Small intestine (tissue), 7 donors: Measurements from ENCODE around the gene PPM1L. TPM values are rescaled to one million over a fixed set of nuclear protein-coding genes. Genes with fewer than 3 reads are reported as not detected.

ENCODE experiments used
- DNase-seq, 2 donors: peaks; one replicate each; pipeline versions ENCODE4 v3.0.0 to v3.0.0-alpha.2; 2013
- FAIRE-seq: peaks from 2 replicates; lab custom pipeline; 2012; peaks lifted over from hg19 to GRCh38; lab: Jason Lieb, UNC
- H3K27ac ChIP-seq, 3 donors: one replicate each; pipeline ENCODE4 v1.5.1; 2013; ENCODE audit warnings: low read length in 2 of 3, mild to moderate bottlenecking in 2 of 3, control low read depth in 1 of 3, inconsistent platforms in 1 of 3, low read depth in 1 of 3, moderate library complexity in 1 of 3
- H3K27me3 ChIP-seq, 3 donors: one replicate each; pipeline ENCODE4 v1.6.1; 2013; ENCODE audit warnings: low read length in 3 of 3, inconsistent platforms in 1 of 3; ENCODE audit not compliant: control insufficient read depth in 3 of 3, insufficient read depth in 3 of 3
- H3K36me3 ChIP-seq, 3 donors: one replicate each; pipeline ENCODE4 v1.6.1; 2013; ENCODE audit warnings: low read length in 3 of 3, inconsistent platforms in 1 of 3, low read depth in 1 of 3, mild to moderate bottlenecking in 1 of 3, moderate library complexity in 1 of 3; ENCODE audit not compliant: control insufficient read depth in 3 of 3, insufficient read depth in 2 of 3
- H3K4me1 ChIP-seq, 3 donors: one replicate each; pipeline ENCODE4 v1.6.1; 2013; ENCODE audit warnings: low read length in 2 of 3, inconsistent platforms in 1 of 3, low read depth in 1 of 3, mild to moderate bottlenecking in 1 of 3, moderate library complexity in 1 of 3; ENCODE audit not compliant: control insufficient read depth in 3 of 3, insufficient read depth in 2 of 3
- H3K4me3 ChIP-seq, 3 donors: one replicate each; pipeline ENCODE4 v1.5.1; 2013; ENCODE audit warnings: low read length in 3 of 3, control low read depth in 1 of 3, inconsistent platforms in 1 of 3, low read depth in 1 of 3, mild to moderate bottlenecking in 1 of 3, moderate library complexity in 1 of 3
- H3K9me3 ChIP-seq, 2 donors: one replicate each; pipeline ENCODE4 v1.6.1; 2013; ENCODE audit warnings: low read depth in 1 of 2, low read length in 1 of 2; ENCODE audit not compliant: control insufficient read depth in 2 of 2, insufficient read depth in 1 of 2
- WGBS, 3 donors: extraction: QIAGEN DNeasy Blood & Tissue Kit; methylation state at CpG; one replicate each; pipeline ENCODE4 v1.1.7; 2013; 5-methylcytosine and 5-hydroxymethylcytosine counted together
- polyA plus RNA-seq, 4 donors: library from polyadenylated mRNA; stranded (reverse) in 3 of 4; unstranded in 1 of 4; fragments of 200-250 nt in 3 of 4; fragments of 120-200 nt in 1 of 4; gene quantifications; one replicate each; pipeline versions ENCODE4 v1.2.1 to v1.2.3, GENCODE V29; 2013
- donor health status: healthy with polysubstance abuse.
- donor health status: control.
- donor health status: control.
- donor health status: Bipolar disorder and iron deficiency.
- donor health status: healthy.

The PPM1L gene
- polyA plus RNA-seq, 4 donors, result 0.27 to 3.2 (median 1.4) TPM

DNA sequence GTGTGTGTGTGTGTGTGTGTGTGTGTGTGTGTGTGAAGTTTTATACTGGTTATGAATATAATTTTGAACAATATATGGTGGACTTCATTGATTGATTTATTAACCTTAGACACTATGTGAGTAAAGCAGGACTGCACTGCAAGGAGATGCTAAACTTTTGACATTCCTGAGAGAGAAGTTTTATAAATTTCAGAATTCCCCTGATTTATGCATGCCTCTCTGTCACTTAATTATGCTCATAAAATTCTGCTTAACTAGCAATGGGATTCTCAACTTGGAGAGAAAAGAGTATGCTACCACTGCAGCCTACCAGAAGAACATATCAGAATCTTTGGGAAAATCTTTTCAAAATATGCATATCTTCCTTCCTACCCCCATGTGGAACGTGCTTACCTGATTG is 204.5 kb downstream of the PPM1L start:
- Histone ChIP-seq H3K4me3 (no peak overlapping the region), H3K36me3 (no peaks in the 10 kb centered on the region), H3K27ac (no peak overlapping the region), H3K9me3 (no peaks in the 10 kb centered on the region), H3K4me1 (no peaks in the 10 kb centered on the region), H3K27me3 (no peaks in the 10 kb centered on the region)
- 77 to 82% (median 82%) methylated on average over 1 of the region's 1 CpG for WGBS, 3 donors
- FAIRE-seq (no peak), DNase-seq (no peak)

DNA sequence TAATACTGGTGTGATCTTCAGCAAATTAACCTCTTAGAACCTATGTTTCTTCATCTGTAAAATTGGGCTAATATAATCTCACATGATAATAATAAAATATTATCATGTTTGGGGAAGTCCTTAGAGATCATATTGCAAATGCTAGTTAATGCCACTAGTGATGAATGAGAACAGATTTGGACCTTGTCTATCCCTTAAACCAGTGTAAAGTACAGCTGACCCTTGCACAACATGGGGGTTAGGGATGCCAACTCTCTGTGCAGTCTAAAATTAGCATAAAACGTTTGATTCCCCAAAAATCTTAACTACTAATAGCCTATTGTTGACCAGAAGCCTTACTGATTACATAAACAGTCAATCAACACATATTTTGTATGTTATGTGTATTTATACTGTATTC is 207.9 kb downstream of the PPM1L start:
- Histone ChIP-seq H3K27me3 (no peaks in the 10 kb centered on the region), H3K4me3 (no peak overlapping the region), H3K36me3 (no peaks in the 10 kb centered on the region), H3K27ac (no peak overlapping the region), H3K9me3 (no peaks in the 10 kb centered on the region), H3K4me1 (no peaks in the 10 kb centered on the region)
- FAIRE-seq (no peak), DNase-seq (no peak)
- 17 to 35% (median 28%) methylated on average over 1 of the region's 1 CpG for WGBS, 3 donors

DNA sequence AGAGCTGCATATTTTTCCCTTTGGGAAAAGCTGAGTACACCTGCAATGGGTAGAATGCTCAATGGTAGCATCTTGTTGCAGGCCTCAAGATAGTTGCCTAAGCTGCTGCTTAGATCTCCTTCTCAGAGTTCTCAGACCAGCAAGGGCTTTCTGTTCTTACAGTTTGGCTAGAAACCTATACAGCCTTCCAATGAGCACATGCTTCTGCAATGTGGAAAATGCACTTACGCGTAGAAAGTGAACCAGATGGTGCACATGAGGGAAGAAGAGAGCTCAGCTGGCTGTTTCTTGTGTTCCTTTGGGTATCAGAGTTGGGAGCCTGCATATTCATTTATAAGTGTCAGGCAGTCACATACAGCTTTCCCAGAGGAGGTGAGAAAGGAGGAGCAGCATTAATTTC is 212.7 kb downstream of the PPM1L start:
- no peaks in the 10 kb centered on the region for H3K36me3 ChIP-seq
- WGBS, 3 donors, result 34 to 44% (median 42%) methylated on average over 2 of the region's 2 CpGs
- DNase-seq (no peak), FAIRE-seq (no peak)
- no peaks in the 10 kb centered on the region for H3K9me3 ChIP-seq
- H3K4me3 ChIP-seq, result no peak overlapping the region
- no peaks in the 10 kb centered on the region for H3K4me1 ChIP-seq
- no peaks in the 10 kb centered on the region for H3K27me3 ChIP-seq
- no peak overlapping the region for H3K27ac ChIP-seq

DNA sequence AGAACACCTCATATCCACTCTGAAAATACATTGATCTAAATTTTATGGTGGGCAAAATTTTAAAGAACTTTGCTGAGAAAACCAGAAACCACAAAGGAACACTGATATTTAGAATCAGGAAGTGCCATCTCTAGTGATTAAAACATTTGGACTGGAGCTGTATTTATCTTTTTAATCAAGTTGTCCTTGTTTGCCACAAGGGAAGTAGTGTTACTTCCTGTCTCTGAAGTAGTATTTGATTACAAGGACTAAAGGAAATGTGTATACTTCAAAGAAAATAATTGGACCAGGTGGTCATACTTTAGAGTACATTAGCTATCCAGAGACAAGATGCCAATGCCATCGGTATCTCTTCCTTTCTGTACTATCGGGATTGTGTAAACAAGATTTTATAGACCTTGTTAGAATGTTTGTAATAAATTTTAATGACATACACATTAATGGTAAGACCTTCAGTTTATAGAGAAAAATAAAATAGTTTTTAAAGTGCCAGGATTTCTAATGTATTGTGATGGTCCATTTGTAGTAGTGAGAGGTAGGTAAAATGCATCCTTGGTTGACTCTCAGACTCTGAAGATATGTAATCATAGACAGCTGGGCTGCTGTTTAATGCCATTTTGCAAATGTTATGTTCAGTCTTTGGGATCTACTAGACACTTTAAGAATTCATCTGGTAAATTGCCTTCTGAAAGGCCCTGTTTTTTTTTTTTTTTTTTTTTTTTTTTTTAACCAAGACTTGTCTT is 217.2 kb downstream of the PPM1L start:
- no peak overlapping the region for H3K4me3 ChIP-seq
- no peak overlapping the region for H3K27ac ChIP-seq
- 17 to 44% (median 38%) methylated on average over 2 of the region's 2 CpGs for WGBS, 3 donors

DNA sequence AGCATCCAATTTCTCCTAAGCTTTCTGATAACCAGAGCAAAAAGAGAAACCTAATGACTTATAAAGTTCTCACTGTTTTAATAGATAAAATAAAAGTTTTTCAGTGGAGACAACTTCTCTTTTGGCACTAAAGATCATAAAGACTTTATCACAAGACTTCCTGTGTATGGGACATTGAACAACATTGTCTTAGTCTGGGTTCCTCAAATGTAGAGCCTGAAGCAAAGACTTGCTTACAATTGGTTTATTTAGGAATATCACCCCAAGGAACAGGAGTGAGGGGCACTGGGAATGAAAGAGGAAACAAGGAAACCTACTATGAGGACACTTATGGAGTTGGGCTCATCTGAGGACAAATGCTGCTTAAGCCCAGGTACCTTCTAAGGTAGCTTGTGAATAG is 221.7 kb downstream of the PPM1L start:
- Histone ChIP-seq H3K9me3 (peaks cover 0 to 4% of the 10 kb centered on the region in 2 donors), H3K4me1 (no peaks in the 10 kb centered on the region), H3K27ac (no peak overlapping the region), H3K36me3 (no peaks in the 10 kb centered on the region), H3K4me3 (no peak overlapping the region), H3K27me3 (no peaks in the 10 kb centered on the region)
- no peak for FAIRE-seq
- DNase-seq, result no peak

More for the DNA sequence above, 217.2 kb downstream of the PPM1L start:
- Histone ChIP-seq H3K27me3 (no peaks in the 10 kb centered on the region), H3K36me3 (no peaks in the 10 kb centered on the region), H3K9me3 (no peaks in the 10 kb centered on the region), H3K4me1 (no peaks in the 10 kb centered on the region)
- FAIRE-seq (peak; percentile 74), DNase-seq (no peak)

DNA sequence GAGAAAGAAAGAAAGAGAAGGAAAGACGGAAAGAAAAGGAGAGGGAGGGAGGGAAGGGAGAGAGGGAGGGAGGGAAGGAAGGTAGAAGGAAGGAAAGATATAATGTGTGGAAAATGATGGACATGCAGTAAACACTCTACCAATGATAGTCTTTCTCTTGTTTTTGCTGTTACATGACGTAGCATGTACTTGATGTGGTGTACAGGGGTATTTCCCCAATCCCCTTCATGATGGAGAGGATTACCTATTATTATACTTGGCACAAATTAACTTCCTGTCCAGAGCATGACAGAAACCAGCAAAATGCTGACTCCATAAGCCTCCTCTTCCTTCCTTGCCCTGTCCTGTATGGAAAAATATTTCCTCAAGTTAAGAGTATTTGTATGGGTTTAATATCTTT is 224.7 kb downstream of the PPM1L start:
- Histone ChIP-seq H3K27ac (no peak overlapping the region), H3K36me3 (no peaks in the 10 kb centered on the region), H3K9me3 (peaks cover 0 to 19% of the 10 kb centered on the region in 2 donors), H3K4me3 (no peak overlapping the region), H3K4me1 (no peaks in the 10 kb centered on the region), H3K27me3 (no peaks in the 10 kb centered on the region)
- FAIRE-seq, result no peak
- no peak for DNase-seq
- 67 to 89% (median 83%) methylated on average over 2 of the region's 2 CpGs for WGBS, 3 donors

DNA sequence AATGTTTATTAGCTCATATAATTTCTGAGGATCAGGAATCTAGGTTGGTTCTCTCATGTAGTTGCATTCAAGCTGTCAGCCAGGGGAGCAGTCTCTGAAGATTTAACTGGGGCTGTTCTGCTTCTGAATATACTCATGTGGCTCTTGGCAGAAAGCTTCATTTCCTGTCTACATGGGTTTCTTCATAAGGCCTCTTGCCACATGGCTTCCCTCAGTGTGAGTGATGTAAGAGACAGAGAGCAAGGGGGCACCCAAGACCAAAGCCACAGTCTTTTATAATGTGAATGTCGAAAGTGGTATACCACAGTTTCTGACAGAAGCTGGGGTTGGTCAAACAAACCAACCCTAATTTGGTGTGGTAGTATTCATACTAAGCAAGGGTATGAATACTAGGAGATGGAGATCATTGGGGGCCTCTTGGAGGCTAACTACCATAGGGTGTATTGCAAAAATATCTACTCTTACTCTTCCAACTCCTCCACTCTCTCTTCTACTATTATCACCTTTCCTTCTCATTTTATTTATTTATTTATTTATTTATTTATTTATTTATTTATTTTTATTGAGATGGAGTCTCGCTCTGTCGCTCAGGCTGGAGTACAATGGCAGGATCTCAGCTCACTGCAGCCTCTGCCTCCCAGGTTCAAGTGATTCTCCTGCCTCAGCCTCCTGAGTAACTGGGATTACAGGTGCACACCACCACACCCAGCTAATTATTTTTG is 225.3 kb downstream of the PPM1L start:
- H3K9me3 ChIP-seq, result peaks cover 0 to 19% of the 10 kb centered on the region in 2 donors
- no peak overlapping the region for H3K27ac ChIP-seq
- peak in 1 of 2 donors; percentile 2 for DNase-seq
- 91 to 98% (median 91%) methylated on average over 3 of the region's 3 CpGs for WGBS, 3 donors
- H3K4me1 ChIP-seq, result no peaks in the 10 kb centered on the region
- no peak for FAIRE-seq
- H3K36me3 ChIP-seq, result no peaks in the 10 kb centered on the region
- no peaks in the 10 kb centered on the region for H3K27me3 ChIP-seq
- no peak overlapping the region for H3K4me3 ChIP-seq

DNA sequence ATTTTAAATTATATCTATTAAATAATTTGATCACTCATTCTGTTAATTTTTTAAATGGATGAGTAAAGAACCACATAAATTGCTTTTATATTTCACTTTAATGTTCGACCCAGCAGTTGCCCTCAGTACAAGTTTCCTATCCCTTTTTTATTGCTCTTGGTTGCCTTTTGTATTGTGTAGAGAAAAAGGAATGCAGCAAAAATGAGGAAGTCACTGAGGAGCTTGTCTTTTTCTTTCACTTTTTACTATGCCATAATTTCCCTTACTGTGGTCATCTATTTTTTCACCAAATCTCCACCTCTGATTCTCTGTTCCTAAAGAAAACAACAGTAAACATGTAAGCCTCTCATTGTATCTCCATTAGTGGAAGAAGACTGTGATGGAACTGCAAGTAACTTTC is 226.5 kb downstream of the PPM1L start:
- no peak overlapping the region for H3K27ac ChIP-seq
- H3K9me3 ChIP-seq, result peaks cover 0 to 19% of the 10 kb centered on the region in 2 donors
- H3K4me3 ChIP-seq, result no peak overlapping the region
- WGBS, 3 donors, result 59 to 65% (median 64%) methylated on average over 1 of the region's 1 CpG
- no peak for DNase-seq
- H3K27me3 ChIP-seq, result no peaks in the 10 kb centered on the region
- no peaks in the 10 kb centered on the region for H3K4me1 ChIP-seq
- H3K36me3 ChIP-seq, result no peaks in the 10 kb centered on the region
- FAIRE-seq, result no peak
